KMS-11 (cell line): ENCODE data around the gene EXOC4.

Experiments
- H2AFZ ChIP-seq: fragments of 200-600 bp; sonication (generic); 2 replicates; pipeline ENCODE4 v1.6.1; 2016; ENCODE audit warnings: antibody characterized with exemption, mixed run types, low read depth
- H3K27ac ChIP-seq: fragments of 200-600 bp; sonication (generic); 2 replicates; pipeline ENCODE4 v1.6.1; 2016; ENCODE audit warnings: mild to moderate bottlenecking, mixed run types
- H3K27me3 ChIP-seq: fragments of 200-600 bp; sonication (generic); 2 replicates; pipeline ENCODE4 v1.6.1; 2017; ENCODE audit warnings: mild to moderate bottlenecking, low read depth, mixed run types, moderate library complexity; ENCODE audit not compliant: insufficient read depth
- H3K36me3 ChIP-seq: fragments of 200-600 bp; sonication (generic); 2 replicates; pipeline ENCODE4 v1.6.1; 2017; ENCODE audit warnings: mild to moderate bottlenecking, mixed run types; ENCODE audit not compliant: insufficient read depth
- H3K4me1 ChIP-seq: fragments of 200-600 bp; sonication (generic); 2 replicates; pipeline ENCODE4 v1.6.1; 2016; ENCODE audit warnings: mild to moderate bottlenecking, low read depth, mixed run types; ENCODE audit not compliant: poor library complexity, severe bottlenecking
- H3K4me2 ChIP-seq: fragments of 200-600 bp; sonication (generic); 2 replicates; pipeline ENCODE4 v1.7.0; 2016; ENCODE audit warnings: mild to moderate bottlenecking, mixed run types
- H3K4me3 ChIP-seq: fragments of 200-600 bp; sonication (generic); IDR thresholded peaks from 2 replicates; pipeline ENCODE4 v1.6.1; 2017; ENCODE audit warnings: low read depth, low read length, mixed read lengths; ENCODE audit not compliant: insufficient read depth
- H3K79me2 ChIP-seq: fragments of 200-600 bp; sonication (generic); 2 replicates; pipeline ENCODE4 v1.6.1; 2016; ENCODE audit warnings: low read depth, mixed run types; ENCODE audit not compliant: insufficient read depth
- H3K9ac ChIP-seq: fragments of 200-600 bp; sonication (generic); 2 replicates; pipeline ENCODE4 v1.6.1; 2016; ENCODE audit warnings: mild to moderate bottlenecking, mixed run types
- H4K20me1 ChIP-seq: fragments of 200-600 bp; sonication (generic); 2 replicates; pipeline ENCODE4 v1.6.1; 2016; ENCODE audit warnings: mild to moderate bottlenecking, mixed run types; ENCODE audit not compliant: insufficient read depth
- CTCF ChIP-seq: fragments of 200-600 bp; sonication (generic); conservative IDR thresholded peaks from 2 replicates; pipeline ENCODE4 v1.6.1; 2017; ENCODE audit warnings: low read depth, mild to moderate bottlenecking, antibody characterized with exemption, low read length, moderate library complexity, mixed read lengths

EXOC4 gene

DNA sequence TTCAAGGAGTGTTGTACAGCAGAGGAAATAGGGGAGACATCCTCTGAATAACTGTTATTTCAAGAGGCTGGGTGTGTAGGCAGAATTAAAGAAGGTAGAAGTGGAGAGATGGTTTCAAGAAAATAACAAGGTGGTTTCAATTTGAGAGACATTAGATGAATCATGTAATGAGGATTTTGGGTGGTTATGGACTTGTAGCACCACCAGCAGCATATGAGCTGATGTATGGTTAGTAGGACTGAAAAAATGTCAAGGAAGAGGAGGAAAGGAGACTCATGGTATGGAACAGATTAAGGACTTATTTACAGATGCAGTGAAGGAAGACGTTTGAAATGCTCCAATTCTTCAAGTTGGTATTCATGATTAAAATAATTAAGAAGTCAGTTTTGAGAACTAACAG lies 166.2 kb downstream of the EXOC4 start:
- Histone ChIP-seq H3K79me2 (no peaks in the 10 kb centered on the region), H3K27ac (no peak overlapping the region), H3K4me1 (no peaks in the 10 kb centered on the region), H2AFZ (no peak overlapping the region), H3K4me3 (no peak overlapping the region), H3K4me2 (no peak overlapping the region), H4K20me1 (no peaks in the 10 kb centered on the region), H3K27me3 (no peaks in the 10 kb centered on the region), H3K36me3 (no peaks in the 10 kb centered on the region), H3K9ac (no peak overlapping the region)
- no peak for TF ChIP-seq CTCF

- no peak overlapping the region for H3K4me2 ChIP-seq
- H4K20me1 ChIP-seq, result no peaks in the 10 kb centered on the region
- H3K79me2 ChIP-seq, result no peaks in the 10 kb centered on the region
- H3K9ac ChIP-seq, result no peak overlapping the region
- no peaks in the 10 kb centered on the region for H3K27me3 ChIP-seq
- H3K36me3 ChIP-seq, result no peaks in the 10 kb centered on the region
- no peak overlapping the region for H3K27ac ChIP-seq
- TF ChIP-seq CTCF, result no peak
- no peak overlapping the region for H3K4me3 ChIP-seq
- H2AFZ ChIP-seq, result no peak overlapping the region
- no peaks in the 10 kb centered on the region for H3K4me1 ChIP-seq
These were observed 170.7 kb downstream of the EXOC4 start for GRCh38 chr7:133423618-133424017.

DNA sequence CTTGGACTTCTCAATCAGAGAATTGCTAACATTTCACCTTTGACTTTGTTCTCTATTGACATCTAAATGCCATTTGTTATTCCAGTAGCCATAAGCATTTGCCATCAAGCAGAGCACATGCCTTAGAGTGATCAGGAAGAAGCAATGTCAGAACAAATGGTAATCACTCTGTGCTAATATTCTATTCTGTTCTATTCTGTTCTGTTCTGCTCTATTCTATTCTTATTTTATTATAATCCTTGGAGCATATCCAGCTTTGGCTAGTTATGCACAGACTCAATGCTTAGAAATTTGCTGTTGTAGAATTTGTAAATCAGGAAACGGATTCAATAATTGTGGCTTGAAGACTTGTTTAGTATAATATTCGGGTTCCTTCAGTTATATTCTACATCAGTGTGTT lies 175.4 kb downstream of the EXOC4 start:
- Histone ChIP-seq H3K4me2 (no peak overlapping the region), H3K4me3 (no peak overlapping the region), H3K27me3 (no peaks in the 10 kb centered on the region), H4K20me1 (no peaks in the 10 kb centered on the region), H2AFZ (no peak overlapping the region), H3K4me1 (no peaks in the 10 kb centered on the region), H3K79me2 (no peaks in the 10 kb centered on the region), H3K9ac (no peak overlapping the region), H3K27ac (no peak overlapping the region), H3K36me3 (no peaks in the 10 kb centered on the region)
- TF ChIP-seq CTCF, result no peak

DNA sequence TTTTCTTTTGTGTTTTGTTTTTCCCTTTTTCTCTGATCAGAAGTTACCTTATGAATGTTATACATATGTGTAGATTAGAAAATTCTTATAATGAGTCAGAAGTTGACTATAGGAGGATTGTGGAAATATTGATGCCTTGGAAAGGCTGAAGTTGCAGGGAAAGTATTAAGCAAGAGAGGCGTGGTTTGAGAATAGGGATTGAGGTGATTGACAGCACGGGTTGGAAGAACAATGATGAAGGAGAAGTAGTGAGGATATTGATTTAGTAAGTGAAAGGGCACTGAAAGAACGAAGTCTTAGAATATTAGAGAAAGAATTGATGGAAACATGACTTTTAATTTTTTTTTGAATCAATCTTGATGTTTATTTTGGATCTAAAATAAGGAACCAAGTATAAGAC lies 176.0 kb downstream of the EXOC4 start:
- Histone ChIP-seq H3K4me2 (no peak overlapping the region), H3K4me1 (peaks cover under 1% of the 10 kb centered on the region), H3K4me3 (no peak overlapping the region), H3K9ac (no peak overlapping the region), H3K79me2 (no peaks in the 10 kb centered on the region), H3K27ac (no peak overlapping the region), H3K36me3 (no peaks in the 10 kb centered on the region), H2AFZ (no peak overlapping the region), H4K20me1 (no peaks in the 10 kb centered on the region), H3K27me3 (no peaks in the 10 kb centered on the region)
- no peak for TF ChIP-seq CTCF

DNA sequence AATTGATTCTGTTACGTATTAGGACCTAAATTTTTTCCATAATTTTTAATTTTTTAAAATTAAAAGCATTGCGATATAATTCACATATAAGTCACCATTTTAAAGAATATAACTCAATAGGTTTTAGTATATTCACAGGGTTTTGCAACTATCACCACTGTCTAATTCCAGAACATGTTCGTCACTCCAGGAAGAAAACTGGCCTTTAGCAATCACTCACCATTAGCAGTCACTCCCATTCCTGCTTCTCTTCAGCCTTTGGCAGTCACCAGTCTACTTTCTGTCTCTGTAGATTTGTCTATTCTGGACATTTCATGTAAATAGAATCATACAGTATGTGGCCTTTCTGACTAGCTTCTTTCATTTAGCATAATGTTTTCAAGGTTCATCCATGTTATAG lies 176.5 kb downstream of the EXOC4 start:
- H3K4me2 ChIP-seq, result no peak overlapping the region
- no peak overlapping the region for H3K27ac ChIP-seq

More for the DNA sequence above, 176.5 kb downstream of the EXOC4 start:
- no peaks in the 10 kb centered on the region for H4K20me1 ChIP-seq
- peaks cover 3% of the 10 kb centered on the region for H3K4me1 ChIP-seq
- no peaks in the 10 kb centered on the region for H3K27me3 ChIP-seq
- no peak for TF ChIP-seq CTCF
- no peaks in the 10 kb centered on the region for H3K36me3 ChIP-seq
- no peaks in the 10 kb centered on the region for H3K79me2 ChIP-seq
- H3K4me3 ChIP-seq, result no peak overlapping the region
- H3K9ac ChIP-seq, result no peak overlapping the region
- no peak overlapping the region for H2AFZ ChIP-seq
